Retinal pigment epithelial cell (primary cell): ENCODE data around the gene RELN.
A peak's percentile ranks its signal among the peaks of the same experiment; 100 is the strongest.

Experiments
- DNase-seq: peaks from one replicate; pipeline ENCODE4 v3.0.0-alpha.2; 2010; ENCODE audit warnings: low read depth
- H3K4me3 ChIP-seq: 2 replicates; pipeline ENCODE4 v1.5.1; 2011; ENCODE audit warnings: mild to moderate bottlenecking, low read length, control low read depth, moderate library complexity
- CTCF ChIP-seq: conservative IDR thresholded peaks from 2 replicates; pipeline ENCODE4 v1.5.1; 2011; ENCODE audit warnings: low read depth, low read length, control low read depth, inconsistent platforms

Gene RELN

GRCh38 chr7:103748680-103749079 lies 240.8 kb downstream of the RELN start:
- TF ChIP-seq CTCF = no peak
- no peak for DNase-seq
- H3K4me3 ChIP-seq = no peak overlapping the region

- DNase-seq = peak; percentile 47
Observed at GRCh38 chr7:103735377-103735776, 254.1 kb downstream of the RELN start.

DNA sequence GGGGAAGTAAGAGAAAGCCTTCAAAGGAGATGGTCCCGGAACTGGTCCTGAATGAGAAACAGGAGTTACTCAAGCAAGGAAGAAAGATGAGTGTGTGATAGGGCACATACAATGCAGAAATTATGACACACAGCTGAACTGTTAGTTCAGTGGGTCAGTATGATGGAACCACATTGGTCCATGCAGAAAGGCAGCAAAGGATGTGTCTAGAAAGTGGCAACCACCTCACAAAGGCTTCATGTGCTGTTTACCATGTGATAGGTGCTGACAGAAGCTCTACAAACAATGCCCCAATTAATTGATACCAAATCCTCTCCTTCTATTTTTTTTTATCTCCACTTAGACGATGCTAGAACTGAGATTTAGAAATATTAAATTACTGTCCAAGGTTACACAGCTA lies 258.3 kb downstream of the RELN start:
- no peak overlapping the region for H3K4me3 ChIP-seq
- TF ChIP-seq CTCF = no peak
- no peak for DNase-seq

More at GRCh38 chr7:103735377-103735776, 254.1 kb downstream of the RELN start:
- no peak for TF ChIP-seq CTCF
- H3K4me3 ChIP-seq = no peak overlapping the region

- no peak overlapping the region for H3K4me3 ChIP-seq
- no peak for TF ChIP-seq CTCF
- peak; percentile 37 for DNase-seq
Observed at GRCh38 chr7:103729026-103729425, 260.4 kb downstream of the RELN start.

DNA sequence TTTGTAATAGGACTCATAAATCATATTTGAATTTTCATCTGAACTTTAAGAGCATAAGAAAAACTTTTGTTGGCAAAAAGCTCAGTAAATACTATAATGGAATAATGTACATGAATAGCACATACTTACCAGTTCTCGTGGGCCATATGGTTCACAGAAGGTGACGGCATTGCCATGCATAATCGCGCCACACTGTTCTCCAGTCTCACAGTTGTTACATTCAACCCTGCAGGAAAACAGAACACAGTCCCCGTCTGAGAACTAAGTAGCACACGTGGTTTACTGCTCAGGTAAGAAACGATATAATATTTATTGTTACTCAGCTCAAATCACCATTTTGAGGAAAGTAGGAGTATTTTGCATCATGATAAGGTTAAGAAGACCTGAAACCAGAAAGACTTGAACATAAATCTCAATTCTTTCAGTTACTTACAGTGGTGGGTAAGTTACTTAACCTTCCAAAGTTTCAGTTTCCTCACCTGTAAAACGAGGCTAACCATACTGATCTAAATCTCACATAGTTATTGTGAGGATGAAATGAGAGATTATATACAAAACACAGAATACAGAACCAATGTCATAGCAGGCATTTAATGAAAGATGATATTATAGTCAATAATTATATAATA lies 261.4 kb downstream of the RELN start:
- TF ChIP-seq CTCF = no peak
- DNase-seq = no peak

GRCh38 chr7:103719070-103719469 lies 270.4 kb downstream of the RELN start:
- no peak for TF ChIP-seq CTCF
- no peak for DNase-seq

More for the DNA sequence above, 261.4 kb downstream of the RELN start:
- H3K4me3 ChIP-seq = no peak overlapping the region

DNA sequence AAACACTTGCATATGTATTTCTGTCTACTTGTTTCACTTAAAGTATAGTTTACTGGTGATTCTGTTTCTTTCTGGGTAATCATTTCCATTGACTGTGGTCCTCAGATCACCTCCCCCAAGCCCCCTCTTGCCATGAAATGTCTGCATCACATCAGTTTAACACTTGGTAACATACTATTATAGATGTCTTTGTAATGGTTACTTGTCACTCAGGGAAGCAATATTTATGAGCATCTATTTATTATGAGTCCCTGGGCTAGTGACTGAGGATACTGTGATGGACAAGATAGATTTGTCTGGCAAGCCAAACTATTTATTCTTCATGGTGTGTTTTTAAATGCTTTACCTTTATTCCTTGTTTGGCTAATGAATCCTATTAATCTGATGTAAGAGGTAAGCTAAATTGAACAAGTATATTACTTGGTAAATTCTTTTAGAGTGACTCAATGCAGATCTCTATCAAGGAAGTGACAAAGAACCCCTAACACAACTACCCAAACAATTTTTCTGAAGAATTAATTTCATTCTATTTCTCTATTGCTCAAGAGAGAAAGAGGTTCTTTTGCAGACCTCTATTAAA lies 270.9 kb downstream of the RELN start:
- no peak for TF ChIP-seq CTCF
- no peak overlapping the region for H3K4me3 ChIP-seq
- peak; percentile 27 for DNase-seq

More at GRCh38 chr7:103719070-103719469, 270.4 kb downstream of the RELN start:
- H3K4me3 ChIP-seq = no peak overlapping the region
